GM23248 (cell line): ENCODE results near the gene PDHX. TPM values are rescaled to one million over a fixed set of nuclear protein-coding genes. Genes with fewer than 3 reads are reported as not detected.

ENCODE experiments used
- DNase-seq: peaks from one replicate; pipeline ENCODE4 v3.0.0-alpha.2; 2015
- H2AFZ ChIP-seq: fragments of 200-600 bp; sonication (generic); 2 replicates; pipeline ENCODE4 v1.6.1; 2016; ENCODE audit warnings: antibody characterized with exemption
- H3F3A ChIP-seq: fragments of 200-600 bp; sonication (generic); 2 replicates; pipeline ENCODE4 v1.6.1; 2016; ENCODE audit warnings: mild to moderate bottlenecking, antibody characterized with exemption, mixed run types; ENCODE audit not compliant: insufficient read depth
- H3K27ac ChIP-seq: fragments of 200-600 bp; sonication (generic); 2 replicates; pipeline ENCODE4 v1.5.1; 2016; ENCODE audit warnings: mild to moderate bottlenecking
- H3K27me3 ChIP-seq: fragments of 200-600 bp; sonication (generic); replicated peaks from 2 replicates; pipeline ENCODE4 v1.6.1; 2016; ENCODE audit warnings: mild to moderate bottlenecking; ENCODE audit not compliant: insufficient read depth
- H3K36me3 ChIP-seq: fragments of 200-600 bp; sonication (generic); 2 replicates; pipeline ENCODE4 v1.6.1; 2016; ENCODE audit warnings: low read depth, mild to moderate bottlenecking
- H3K4me1 ChIP-seq: fragments of 200-600 bp; sonication (generic); 2 replicates; pipeline ENCODE4 v1.6.1; 2016; ENCODE audit warnings: mild to moderate bottlenecking; ENCODE audit not compliant: insufficient read depth
- H3K4me2 ChIP-seq: fragments of 200-600 bp; sonication (generic); one replicate; pipeline ENCODE4 v1.6.1; 2016; ENCODE audit warnings: mild to moderate bottlenecking; ENCODE audit not compliant: unreplicated experiment
- H3K4me3 ChIP-seq: fragments of 200-600 bp; sonication (generic); 2 replicates; pipeline ENCODE4 v1.5.1; 2016; ENCODE audit warnings: mild to moderate bottlenecking
- H3K79me2 ChIP-seq: fragments of 200-600 bp; sonication (generic); 2 replicates; pipeline ENCODE4 v1.6.1; 2016; ENCODE audit warnings: mild to moderate bottlenecking; ENCODE audit not compliant: insufficient read depth
- H3K9ac ChIP-seq: fragments of 200-600 bp; sonication (generic); 2 replicates; pipeline ENCODE4 v1.6.1; 2016; ENCODE audit warnings: mild to moderate bottlenecking
- H3K9me2 ChIP-seq: fragments of 200-600 bp; sonication (generic); 2 replicates; pipeline ENCODE4 v1.6.1; 2016; ENCODE audit warnings: mixed run types, mild to moderate bottlenecking, moderate library complexity; ENCODE audit not compliant: insufficient read depth
- H3K9me3 ChIP-seq: fragments of 200-600 bp; sonication (generic); one replicate; pipeline ENCODE4 v1.6.1; 2017; ENCODE audit warnings: low read depth
- H4K20me1 ChIP-seq: fragments of 200-600 bp; sonication (generic); 2 replicates; pipeline ENCODE4 v1.6.0; 2016; ENCODE audit not compliant: insufficient read depth
- EZH2 ChIP-seq: fragments of 200-600 bp; sonication (generic); IDR thresholded peaks from 2 replicates; pipeline ENCODE4 v1.6.1; 2018; ENCODE audit warnings: antibody characterized with exemption, mild to moderate bottlenecking; ENCODE audit not compliant: insufficient read depth, poor library complexity, severe bottlenecking
- EZH2phosphoT487 ChIP-seq: fragments of 200-600 bp; sonication (generic); IDR thresholded peaks from 2 replicates; pipeline ENCODE4 v1.6.1; 2018; ENCODE audit warnings: antibody characterized with exemption, moderate library complexity, mild to moderate bottlenecking, low read depth; ENCODE audit not compliant: insufficient read depth
- WGBS, 2 experiments: methylation state at CpG; one replicate each; pipeline ENCODE4 v1.1.6; 2015 to 2017; ENCODE audit warnings: low lambda C conversion rate in 2 of 2, low coverage in 1 of 2; ENCODE audit errors: missing lambda C conversion rate in 2 of 2; 5-methylcytosine and 5-hydroxymethylcytosine counted together
- in situ Hi-C: fragments of 300-500 bp; cut with MboI; formaldehyde crosslinking; loops from 2 replicates; pipeline ENCODE4 v1.15.0; 2020
- polyA plus RNA-seq: library from polyadenylated mRNA; unstranded; fragments of >200 nt; fragmentation: Nextera tagmentation; extraction: Ambion mirVana; gene quantifications from 2 replicates; pipeline ENCODE4 v1.2.1, GENCODE V29; 2016
- total RNA-seq: library from RNA; depleted of rRNA; stranded (reverse); fragments of >200 nt; shearing (Covaris generic); gene quantifications from 2 replicates; pipeline ENCODE4 v1.2.3, GENCODE V29; 2014; rRNA removed

Gene PDHX
- total RNA-seq (28.1 and 40.1 TPM in 2 replicates), polyA plus RNA-seq (33.4 and 36.1 TPM in 2 replicates)

- Histone ChIP-seq H2AFZ (peak within 1 kb of the TSS; percentile 92), H3K79me2 (peaks cover 77% of the 10 kb centered on the region), H4K20me1 (no peaks in the 10 kb centered on the region), H3K9me2 (no peaks in the 10 kb centered on the region), H3K4me1 (peaks cover 38% of the 10 kb centered on the region), H3K9ac (peak within 1 kb of the TSS; percentile 96), H3K27ac (peak within 1 kb of the TSS; percentile 89), H3F3A (peaks cover 20% of the 10 kb centered on the region), H3K4me3 (peak within 1 kb of the TSS; percentile 92), H3K9me3 (no peaks in the 10 kb centered on the region), H3K27me3 (no peaks in the 10 kb centered on the region), H3K36me3 (no peaks in the 10 kb centered on the region), H3K4me2 (peak within 1 kb of the TSS; percentile 95)
- in situ Hi-C loops, result no loop called here
- WGBS, 2 experiments, result 2% methylated on average over 56 to 79 of the region's 79 CpGs
- peak; percentile 98 for DNase-seq
- TF ChIP-seq EZH2, result no peak
- no peak for TF ChIP-seq EZH2phosphoT487
These were observed at the start of gene PDHX, which contains the start of gene APIP for GRCh38 chr11:34916015-34916842. PDHX (plus strand) TSS chr11:34916618; CDS start chr11:34916656, 38 bp downstream. APIP (minus strand) TSS chr11:34916379; CDS start chr11:34916284, 95 bp downstream.

- in situ Hi-C loops, result no loop called here
- no peaks in the 10 kb centered on the region for H3K9me3 ChIP-seq
- H3K9ac ChIP-seq, result no peak overlapping the region
- no peaks in the 10 kb centered on the region for H3K9me2 ChIP-seq
- no peaks in the 10 kb centered on the region for H3K79me2 ChIP-seq
- H2AFZ ChIP-seq, result no peak overlapping the region
- no peak for DNase-seq
- H3F3A ChIP-seq, result no peaks in the 10 kb centered on the region
- no peaks in the 10 kb centered on the region; the same call in 1 of the 2 replicates for H3K4me1 ChIP-seq
- H4K20me1 ChIP-seq, result no peaks in the 10 kb centered on the region
- no peak for TF ChIP-seq EZH2
- no peak for TF ChIP-seq EZH2phosphoT487
- no peak overlapping the region for H3K4me3 ChIP-seq
- no peak overlapping the region for H3K27ac ChIP-seq
- no peaks in the 10 kb centered on the region for H3K27me3 ChIP-seq
- WGBS, 2 experiments, result 73 to 86% methylated on average over 3 of the region's 3 CpGs
- no peak overlapping the region for H3K4me2 ChIP-seq
- H3K36me3 ChIP-seq, result no peaks in the 10 kb centered on the region
These were observed 47.0 kb upstream of the PDHX start for GRCh38 chr11:34869425-34869824.

GRCh38 chr11:34870548-34871196, 45.7 kb upstream of the PDHX start:
- no peaks in the 10 kb centered on the region for H3F3A ChIP-seq
- H3K36me3 ChIP-seq, result no peaks in the 10 kb centered on the region
- no peak overlapping the region for H2AFZ ChIP-seq
- H3K27me3 ChIP-seq, result no peaks in the 10 kb centered on the region
- no peaks in the 10 kb centered on the region for H4K20me1 ChIP-seq
- no peak for DNase-seq
- H3K4me1 ChIP-seq, result no peaks in the 10 kb centered on the region; the same call in 1 of the 2 replicates
- no peak overlapping the region for H3K27ac ChIP-seq
- no peaks in the 10 kb centered on the region for H3K9me2 ChIP-seq
- no peak for TF ChIP-seq EZH2phosphoT487
- no peak for TF ChIP-seq EZH2
- no peak overlapping the region for H3K4me2 ChIP-seq
- no peak overlapping the region for H3K9ac ChIP-seq
- H3K9me3 ChIP-seq, result no peaks in the 10 kb centered on the region
- in situ Hi-C loops, result no loop called here
- no peak overlapping the region for H3K4me3 ChIP-seq
- WGBS, 2 experiments, result 75 to 76% methylated on average over 5 of the region's 5 CpGs
- no peaks in the 10 kb centered on the region for H3K79me2 ChIP-seq

- Histone ChIP-seq H3K36me3 (no peaks in the 10 kb centered on the region; the same call in 1 of the 2 replicates), H3K27me3 (no peaks in the 10 kb centered on the region), H3K9ac (no peak overlapping the region), H2AFZ (no peak overlapping the region), H3K27ac (no peak overlapping the region), H3K4me3 (no peak overlapping the region), H3F3A (no peaks in the 10 kb centered on the region), H3K4me1 (no peaks in the 10 kb centered on the region), H3K79me2 (no peaks in the 10 kb centered on the region), H3K4me2 (no peak overlapping the region), H3K9me2 (no peaks in the 10 kb centered on the region), H3K9me3 (no peaks in the 10 kb centered on the region), H4K20me1 (no peaks in the 10 kb centered on the region)
- DNase-seq, result no peak
- TF ChIP-seq EZH2phosphoT487, result no peak
- no peak for TF ChIP-seq EZH2
- in situ Hi-C loops, result no loop called here
- WGBS, 2 experiments, result 93 to 100% methylated on average over 4 of the region's 4 CpGs
These were observed 42.2 kb upstream of the PDHX start for GRCh38 chr11:34874202-34874601.
